ENCODE results near the gene DPPA3. TPM values are rescaled to one million over a fixed set of nuclear protein-coding genes. Genes with fewer than 3 reads are reported as not detected.

Gene DPPA3
- total and polyA plus RNA-seq, 9 of the 15 experiments (the other 6 are each of a cell fraction or from before 2014, with no cell fraction given): not detected

- no peaks in the 10 kb centered on the region for H3K9me1 ChIP-seq (ENCODE audit: control insufficient read depth, insufficient read depth, low read length)
- H3K36me3 ChIP-seq (ENCODE audit: control insufficient read depth, insufficient read depth, low read length): no peaks in the 10 kb centered on the region
- no peaks in the 10 kb centered on the region for H3K79me2 ChIP-seq (ENCODE audit: control insufficient read depth, insufficient read depth, low read length)
- no peak overlapping the region for H3K4me2 ChIP-seq (ENCODE audit: insufficient read depth, low read length)
- FAIRE-seq (no peak), DNase-seq (ENCODE audit: extremely low read depth in 1 of 4, low spot score in 3 of 4) (peak in 3 of 4 experiments; percentile 10 to 20 (median 14)), ATAC-seq (peak; percentile 63)
- H2AFZ ChIP-seq (ENCODE audit: low read depth, low read length): no peak overlapping the region
- no peak overlapping the region for H3K27ac ChIP-seq (ENCODE audit: extremely low read depth, low read depth, low read length)
- H3K9me3 ChIP-seq (replicated peaks; ENCODE audit: control insufficient read depth, insufficient read depth, low read depth, low read length): no peaks in the 10 kb centered on the region
- H3K4me3 ChIP-seq: no peak overlapping the region
- H3K27me3 ChIP-seq (ENCODE audit: control insufficient read depth in 2 of 2, insufficient read depth in 2 of 2, low read length in 2 of 2): no peaks in the 10 kb centered on the region; a peak in 2 of 5 replicates
- H4K20me1 ChIP-seq (replicated peaks; ENCODE audit: control insufficient read depth, insufficient read depth, low read length): no peaks in the 10 kb centered on the region
- CTCF ChIA-PET (ENCODE audit: low intra/inter-chr PET ratio): no interaction called here
- POLR2A ChIA-PET: interaction anchor here (1.3 kb wide), 1 partner anchor 9 kb away, joined by 5 read pairs; no protein-coding TSS in a partner anchor
- in situ Hi-C loops (cut with MboI): no loop called here
- intact Hi-C loops (cut with micrococcal nuclease): loop anchor here (5.0 kb wide), 1 partner anchor 91 kb away; no protein-coding TSS in a partner anchor
- 0% methylated on average over 5 of the region's 5 CpGs for WGBS (ENCODE audit: insufficient coverage, low coverage, missing lambda C conversion rate)
- no peak overlapping the region for H3K9ac ChIP-seq (ENCODE audit: insufficient read depth in 1 of 2, low read depth in 2 of 2, low read length in 2 of 2)
- H3K4me1 ChIP-seq (replicated peaks in 1 of 2; ENCODE audit: control insufficient read depth in 2 of 2, insufficient read depth in 2 of 2, low read length in 2 of 2): peaks cover 0 to 3% of the 10 kb centered on the region in 2 experiments; a peak in 1 of 5 replicates
- BruUV-seq (replicated peaks): no TSS peak
- TF ChIP-seq PCBP1 (IDR thresholded peaks at IDR 0.05; ENCODE audit: low read depth, low read length, poor library complexity, severe bottlenecking) (no peak), ATF1 (CRISPR knock-in tag; IDR thresholded peaks at IDR 0.05) (no peak), ATF1 (tag; IDR thresholded peaks at IDR 0.05) (0 out of 2 replicates have a peak, but pooled peaks have one; percentile 20), ZBTB11 (CRISPR knock-in tag; IDR thresholded peaks at IDR 0.05) (no peak), SUPT5H (IDR thresholded peaks at IDR 0.05) (no peak), ZBTB8A (IDR thresholded peaks at IDR 0.05; ENCODE audit: partially characterized antibody) (no peak), ATF3 (IDR thresholded peaks at IDR 0.05) (no peak), ATF3 (CRISPR knock-in tag; conservative IDR thresholded peaks at IDR 0.05) (no peak), TRIM28 (IDR thresholded peaks at IDR 0.05) (no peak), TEAD1 (CRISPR knock-in tag; IDR thresholded peaks at IDR 0.05) (peak in 1 of 2 experiments; percentile 52; a peak in 1 of 4 replicates), CTCF (IDR thresholded peaks at IDR 0.05 in 2 of 3, conservative IDR thresholded peaks at IDR 0.05 in 1 of 3; ENCODE audit: insufficient read depth in 2 of 3, low read depth in 1 of 3, low read length in 3 of 3) (peak in 2 of 3 experiments; percentile 38 to 48; a peak in 2 of 6 replicates), ZNF766 (CRISPR knock-in tag; conservative IDR thresholded peaks at IDR 0.05) (no peak), SIN3B (IDR thresholded peaks at IDR 0.05; ENCODE audit: low read depth) (no peak), CREB1 (IDR thresholded peaks at IDR 0.05) (no peak), CREB1 (CRISPR knock-in tag; IDR thresholded peaks at IDR 0.05) (no peak), SAP30 (IDR thresholded peaks at IDR 0.05; ENCODE audit: borderline replicate concordance, insufficient read depth, low read depth, low read length, poor library complexity, severe bottlenecking) (no peak), RBM22 (IDR thresholded peaks at IDR 0.05; ENCODE audit: low read depth, low read length, poor library complexity, severe bottlenecking) (no peak)
Observed at GRCh38 chr12:7716381-7716780, 5.1 kb downstream of the DPPA3 start.

All from K562 (cell line).